Activated CD8-positive, alpha-beta T cell treated with anti-CD3 and anti-CD28 coated beads for 36 hours (primary cell): ENCODE data around the gene FAM3D. TPM values are rescaled to one million over a fixed set of nuclear protein-coding genes. Genes with fewer than 3 reads are reported as not detected.

ENCODE experiments used
- ATAC-seq: fragments of 200-7000 bp; cut with Tn5 transposase; one replicate; pipeline ENCODE4 v1.10.0; 2021; ENCODE audit warnings: mild to moderate bottlenecking, moderate library complexity
- CTCF ChIA-PET: fragments of 350-600 bp; sonication (Branson Sonifier 250); formaldehyde crosslinking; loops from one replicate; lab custom pipeline; 2021; ENCODE audit warnings: antibody characterized with exemption; lab: Charles Lee
- POLR2A ChIA-PET: fragments of 350-600 bp; sonication (Branson Sonifier 250); formaldehyde crosslinking; loops from one replicate; lab custom pipeline; 2021; ENCODE audit warnings: antibody characterized with exemption; lab: Charles Lee
- DNase-seq: peaks from one replicate; pipeline ENCODE4 v3.0.0-alpha.2; 2020
- H3K27ac Mint-ChIP-seq: one replicate; pipeline ENCODE4 v1.8.0; 2021; ENCODE audit warnings: mild to moderate bottlenecking, mixed read lengths
- H3K27me3 Mint-ChIP-seq: one replicate; pipeline ENCODE4 v1.8.0; 2021; ENCODE audit warnings: mixed read lengths
- H3K36me3 Mint-ChIP-seq: one replicate; pipeline ENCODE4 v1.8.0; 2021; ENCODE audit warnings: low read depth, mixed read lengths
- H3K4me1 Mint-ChIP-seq: one replicate; pipeline ENCODE4 v1.8.0; 2021; ENCODE audit warnings: low read depth, mixed read lengths
- H3K4me3 Mint-ChIP-seq: one replicate; pipeline ENCODE4 v1.8.0; 2021; ENCODE audit warnings: mild to moderate bottlenecking, moderate library complexity, mixed read lengths
- H3K9me3 Mint-ChIP-seq: one replicate; pipeline ENCODE4 v1.8.0; 2021; ENCODE audit warnings: mixed read lengths
- CTCF ChIP-seq: fragments of 200-600 bp; IDR thresholded peaks from one replicate; pipeline ENCODE4 v1.8.0; 2022; ENCODE audit warnings: antibody characterized with exemption, mild to moderate bottlenecking
- intact Hi-C: fragments of 100-400 bp; cut with micrococcal nuclease; formaldehyde crosslinking; loops from one replicate; pipeline ENCODE4 v1.10.0; 2022
- total RNA-seq, 2 experiments: library from RNA; stranded (reverse); gene quantifications; one replicate each; pipeline ENCODE4 v1.2.3, GENCODE V29; 2021

Gene FAM3D
- total RNA-seq, 2 experiments from 2014 or later, result not detected

DNA sequence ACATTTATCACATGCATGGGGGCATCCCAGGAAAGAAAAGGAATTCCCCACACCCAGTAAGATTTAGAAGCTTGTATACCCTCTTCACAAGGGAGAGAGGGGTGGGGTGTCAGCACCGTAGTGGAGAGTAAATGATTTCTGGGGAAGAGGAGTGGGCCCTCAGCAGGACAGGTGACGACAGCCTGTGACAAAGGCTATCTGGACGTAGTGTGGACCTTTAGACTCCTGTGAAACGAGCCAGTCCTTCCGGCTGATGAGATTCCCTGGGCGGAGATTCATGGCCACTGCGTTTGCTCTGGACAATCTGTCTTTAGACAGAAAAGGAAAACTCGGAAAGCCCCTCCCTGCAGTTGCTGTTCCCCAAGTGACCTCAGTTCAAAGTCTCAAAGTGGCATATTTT, 1.7 kb upstream of the FAM3D start:
- Mint-ChIP-seq H3K27me3 (no peaks in the 10 kb centered on the region), H3K27ac (no peak overlapping the region), H3K4me3 (no peak overlapping the region), H3K4me1 (no peaks in the 10 kb centered on the region), H3K36me3 (no peaks in the 10 kb centered on the region), H3K9me3 (no peaks in the 10 kb centered on the region)
- TF ChIP-seq CTCF, result no peak
- ChIA-PET CTCF (interaction anchor here (1.6 kb wide), 1 partner anchor 28 kb away, joined by 3 read pairs; no protein-coding TSS in a partner anchor), POLR2A (no interaction called here)
- ATAC-seq (no peak), DNase-seq (no peak)
- intact Hi-C loops, result no loop called here

DNA sequence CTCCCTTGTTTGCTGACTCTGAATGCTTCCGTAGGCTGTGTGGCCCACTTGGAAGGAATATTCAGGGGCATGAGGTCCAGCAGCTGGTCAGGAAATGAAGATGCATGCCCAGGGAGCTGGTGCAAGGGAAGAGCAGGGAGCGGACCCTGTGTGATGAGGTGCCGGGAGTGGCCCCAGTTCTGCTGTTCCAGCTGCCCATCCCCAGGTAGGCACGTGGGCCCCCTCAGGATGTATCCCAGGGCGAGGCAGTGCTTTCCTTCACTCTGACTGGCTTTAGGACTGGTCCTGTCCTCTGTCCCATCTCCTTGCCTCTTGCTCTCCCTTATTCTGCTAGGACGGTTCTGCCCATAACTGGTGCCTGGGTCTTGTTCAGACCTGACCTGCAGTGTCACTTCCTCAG, 1.1 kb upstream of the FAM3D start:
- H3K27me3 Mint-ChIP-seq, result no peaks in the 10 kb centered on the region
- no peaks in the 10 kb centered on the region for H3K4me1 Mint-ChIP-seq
- TF ChIP-seq CTCF, result no peak
- ATAC-seq (no peak), DNase-seq (no peak)
- H3K9me3 Mint-ChIP-seq, result no peaks in the 10 kb centered on the region
- ChIA-PET CTCF (interaction anchor here (0.9 to 1.6 kb wide), 2 partner anchors 28 to 38 kb away, joined by 3 read pairs; no protein-coding TSS in a partner anchor), POLR2A (no interaction called here)
- no peak overlapping the region for H3K27ac Mint-ChIP-seq
- no peak overlapping the region for H3K4me3 Mint-ChIP-seq
- intact Hi-C loops, result no loop called here
- no peaks in the 10 kb centered on the region for H3K36me3 Mint-ChIP-seq

DNA sequence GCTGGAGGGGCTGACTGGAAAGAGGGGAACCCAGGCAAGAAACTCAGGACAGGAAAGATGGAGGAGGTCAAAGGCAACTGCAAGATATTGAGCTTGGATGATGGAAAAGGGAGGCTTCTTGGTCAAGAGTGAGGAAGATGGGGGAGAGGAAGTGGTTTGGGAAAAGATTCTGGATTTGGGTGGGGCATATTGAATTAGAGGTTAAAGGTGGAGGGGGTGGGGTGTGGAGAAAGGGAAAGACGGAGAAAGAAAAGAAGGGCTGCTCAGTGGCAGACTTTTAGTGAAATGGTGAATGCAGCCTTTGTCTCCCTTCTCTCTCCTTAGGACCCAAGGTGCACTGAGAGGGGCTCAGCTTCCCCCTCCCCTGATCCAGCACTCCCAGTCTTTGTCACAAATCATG, 655 bp upstream of the FAM3D start:
- no peak for TF ChIP-seq CTCF
- no peak for DNase-seq
- no peak for ATAC-seq
- H3K27ac Mint-ChIP-seq, result no peak overlapping the region
- intact Hi-C loops, result no loop called here
- no peaks in the 10 kb centered on the region for H3K36me3 Mint-ChIP-seq
- ChIA-PET CTCF (interaction anchor here (0.9 to 1.6 kb wide), 2 partner anchors 27 to 37 kb away, joined by 3 read pairs; no protein-coding TSS in a partner anchor), POLR2A (no interaction called here)
- no peak overlapping the region for H3K4me3 Mint-ChIP-seq
- no peaks in the 10 kb centered on the region for H3K4me1 Mint-ChIP-seq
- no peaks in the 10 kb centered on the region for H3K27me3 Mint-ChIP-seq
- H3K9me3 Mint-ChIP-seq, result no peaks in the 10 kb centered on the region

DNA sequence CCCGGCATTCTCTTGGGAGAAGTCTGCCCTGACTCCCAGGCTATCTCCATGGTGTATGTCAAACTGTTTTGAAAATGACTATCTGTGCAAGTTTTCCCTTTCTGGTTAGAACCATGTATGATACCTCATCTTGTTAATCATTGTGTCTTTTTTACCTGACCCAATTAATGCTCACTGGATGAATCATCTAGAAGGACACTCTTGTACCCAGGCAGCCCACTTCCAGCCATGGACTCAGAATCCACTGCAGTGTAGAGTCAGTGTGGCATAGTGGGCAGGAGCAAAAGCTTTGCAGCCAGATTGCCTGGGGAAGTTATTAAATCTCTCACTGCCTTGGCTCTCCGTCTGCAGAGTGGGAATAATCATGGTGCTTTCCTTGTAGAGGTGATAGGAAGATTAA, 1.2 kb downstream of the FAM3D start:
- Mint-ChIP-seq H3K4me3 (no peak overlapping the region), H3K4me1 (no peaks in the 10 kb centered on the region), H3K27me3 (no peaks in the 10 kb centered on the region), H3K36me3 (no peaks in the 10 kb centered on the region), H3K9me3 (no peaks in the 10 kb centered on the region), H3K27ac (no peak overlapping the region)
- no peak for DNase-seq
- intact Hi-C loops, result no loop called here
- CTCF ChIA-PET, result no interaction called here
- ATAC-seq, result no peak
- POLR2A ChIA-PET, result no interaction called here
- no peak for TF ChIP-seq CTCF

DNA sequence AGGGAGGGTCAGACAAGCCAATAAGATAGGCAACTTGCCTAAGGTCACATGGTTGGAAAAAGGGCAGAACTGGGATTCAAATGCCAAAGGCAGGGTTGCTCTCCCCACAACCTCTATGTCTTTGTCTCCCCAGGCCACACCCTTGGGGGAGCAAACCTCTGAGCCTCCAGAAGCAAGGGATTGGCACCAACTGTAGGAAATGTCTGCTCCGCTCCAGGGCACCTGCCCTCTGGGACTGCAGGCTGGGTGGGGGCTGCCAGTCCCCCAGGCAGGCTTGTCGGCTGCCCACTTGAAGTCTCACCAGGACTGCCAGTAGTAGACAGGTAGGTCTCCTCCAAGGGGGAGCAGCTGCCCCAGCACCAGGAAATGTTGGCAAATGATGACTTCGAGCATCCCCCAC, 2.0 kb downstream of the FAM3D start:
- no peak for ATAC-seq
- CTCF ChIA-PET, result no interaction called here

More for the DNA sequence above, 2.0 kb downstream of the FAM3D start:
- Mint-ChIP-seq H3K9me3 (no peaks in the 10 kb centered on the region), H3K4me3 (no peak overlapping the region), H3K4me1 (no peaks in the 10 kb centered on the region), H3K36me3 (no peaks in the 10 kb centered on the region), H3K27ac (no peak overlapping the region), H3K27me3 (no peaks in the 10 kb centered on the region)
- TF ChIP-seq CTCF, result no peak
- intact Hi-C loops, result no loop called here
- POLR2A ChIA-PET, result no interaction called here
- no peak for DNase-seq
